Measurements from ENCODE around the gene TGM4. TPM values are rescaled to one million over a fixed set of nuclear protein-coding genes. Genes with fewer than 3 reads are reported as not detected.

The TGM4 gene
- polyA plus RNA-seq, 1 experiment = 0.12 TPM

GRCh38 chr3:44880284-44880683, 5.9 kb downstream of the TGM4 start:
- ChIA-PET CTCF (no interaction called here), POLR2A (no interaction called here)
- Histone ChIP-seq H3K27ac (ENCODE audit: low read depth, low read length) (no peak overlapping the region), H3K9me3 (ENCODE audit: control insufficient read depth, insufficient read depth, low read length) (peaks cover 5% of the 10 kb centered on the region), H3K27me3 (ENCODE audit: control insufficient read depth, insufficient read depth, low read length) (no peaks in the 10 kb centered on the region), H3K4me3 (ENCODE audit: low read depth, low read length) (no peak overlapping the region)
- DNase-seq (ENCODE audit: low read depth, low spot score) = no peak
- peak; percentile 2; the same call in 1 of the 2 replicates for TF ChIP-seq CTCF (IDR thresholded peaks at IDR 0.05; ENCODE audit: low read depth, low read length)

GRCh38 chr3:44883213-44883955, 9.0 kb downstream of the TGM4 start:
- peak overlapping the region; percentile 92 for H3K27ac ChIP-seq (ENCODE audit: low read depth, low read length)
- POLR2A ChIA-PET = interaction anchor here (0.8 to 1.5 kb wide), 3 partner anchors 10 to 129 kb away, joined by 3 to 4 read pairs (median 4); partner anchors contain the start of gene ZDHHC3
- TF ChIP-seq CTCF (IDR thresholded peaks at IDR 0.05; ENCODE audit: low read depth, low read length) = no peak; the same call in 1 of the 2 replicates
- no peaks in the 10 kb centered on the region for H3K27me3 ChIP-seq (ENCODE audit: control insufficient read depth, insufficient read depth, low read length)
- no peak for DNase-seq (ENCODE audit: low read depth, low spot score)
- H3K9me3 ChIP-seq (ENCODE audit: control insufficient read depth, insufficient read depth, low read length) = peaks cover 5% of the 10 kb centered on the region
- no peak overlapping the region for H3K4me3 ChIP-seq (ENCODE audit: low read depth, low read length)
- CTCF ChIA-PET = interaction anchor here (0.6 kb wide), 1 partner anchor 10 kb away, joined by 3 read pairs; no protein-coding TSS in a partner anchor

- CTCF ChIA-PET = interaction anchor here (0.6 kb wide), 1 partner anchor 10 kb away, joined by 3 read pairs; no protein-coding TSS in a partner anchor
- H3K4me3 ChIP-seq (ENCODE audit: low read depth, low read length) = no peak overlapping the region
- POLR2A ChIA-PET = interaction anchor here (0.8 to 1.5 kb wide), 3 partner anchors 9 to 128 kb away, joined by 3 to 4 read pairs (median 4); partner anchors contain the start of gene ZDHHC3
- peaks cover 5% of the 10 kb centered on the region for H3K9me3 ChIP-seq (ENCODE audit: control insufficient read depth, insufficient read depth, low read length)
- H3K27ac ChIP-seq (ENCODE audit: low read depth, low read length) = peak overlapping the region; percentile 92
- no peak for TF ChIP-seq CTCF (IDR thresholded peaks at IDR 0.05; ENCODE audit: low read depth, low read length)
- DNase-seq (ENCODE audit: low read depth, low spot score) = peak; percentile 77
- no peaks in the 10 kb centered on the region for H3K27me3 ChIP-seq (ENCODE audit: control insufficient read depth, insufficient read depth, low read length)
Measured at GRCh38 chr3:44883999-44884431, 9.6 kb downstream of the TGM4 start.

GRCh38 chr3:44885618-44886017, 11.2 kb downstream of the TGM4 start:
- DNase-seq (ENCODE audit: low read depth, low spot score) = peak; percentile 80
- peaks cover 5% of the 10 kb centered on the region for H3K9me3 ChIP-seq (ENCODE audit: control insufficient read depth, insufficient read depth, low read length)
- H3K27me3 ChIP-seq (ENCODE audit: control insufficient read depth, insufficient read depth, low read length) = no peaks in the 10 kb centered on the region
- POLR2A ChIA-PET = no interaction called here
- TF ChIP-seq CTCF (IDR thresholded peaks at IDR 0.05; ENCODE audit: low read depth, low read length) = no peak
- CTCF ChIA-PET = interaction anchor here (1.1 kb wide), 1 partner anchor 353 kb away, joined by 3 read pairs; no protein-coding TSS in a partner anchor
- no peak overlapping the region for H3K27ac ChIP-seq (ENCODE audit: low read depth, low read length)
- H3K4me3 ChIP-seq (ENCODE audit: low read depth, low read length) = no peak overlapping the region

GRCh38 chr3:44886561-44886960, 12.2 kb downstream of the TGM4 start:
- no peak for DNase-seq (ENCODE audit: low read depth, low spot score)
- no peaks in the 10 kb centered on the region for H3K27me3 ChIP-seq (ENCODE audit: control insufficient read depth, insufficient read depth, low read length)
- no peak overlapping the region for H3K4me3 ChIP-seq (ENCODE audit: low read depth, low read length)
- H3K9me3 ChIP-seq (ENCODE audit: control insufficient read depth, insufficient read depth, low read length) = peaks cover 5% of the 10 kb centered on the region
- POLR2A ChIA-PET = no interaction called here
- no peak overlapping the region for H3K27ac ChIP-seq (ENCODE audit: low read depth, low read length)
- TF ChIP-seq CTCF (IDR thresholded peaks at IDR 0.05; ENCODE audit: low read depth, low read length) = no peak
- CTCF ChIA-PET = no interaction called here

All from AG04450 (cell line).